Glomerular visceral epithelial cell (primary cell): ENCODE measurements around the gene MST1R.

Source experiments
- DNase-seq: peaks from one replicate; pipeline ENCODE4 v3.0.0-alpha.2; 2016; ENCODE audit errors: extremely low spot score

Gene MST1R

GRCh38 chr3:49877716-49878115 is 26.0 kb downstream of the MST1R start:
- DNase-seq: no peak

GRCh38 chr3:49876567-49876966 is 27.1 kb downstream of the MST1R start:
- DNase-seq: no peak

GRCh38 chr3:49873623-49874022 is 30.1 kb downstream of the MST1R start:
- no peak for DNase-seq

- DNase-seq: peak; percentile 51
Observed at GRCh38 chr3:49872801-49873281, 30.8 kb downstream of the MST1R start.

- DNase-seq: no peak
Observed at GRCh38 chr3:49871531-49872153, 32.0 kb downstream of the MST1R start.

GRCh38 chr3:49869525-49870126 is 34.0 kb downstream of the MST1R start, which contains the start of gene CAMKV:
CAMKV (minus strand) TSS chr3:49869906; CDS start chr3:49862388, 7,518 bp downstream.
- no peak for DNase-seq

- DNase-seq: no peak
Observed at GRCh38 chr3:49868862-49869466, 34.7 kb downstream of the MST1R start.

GRCh38 chr3:49867871-49868321 is 35.8 kb downstream of the MST1R start:
- peak; percentile 24 for DNase-seq

- no peak for DNase-seq
Observed at GRCh38 chr3:49867400-49867799, 36.3 kb downstream of the MST1R start.

- DNase-seq: no peak
Observed at GRCh38 chr3:49865198-49865784, 38.4 kb downstream of the MST1R start.

- DNase-seq: no peak
Observed at GRCh38 chr3:49864505-49864904, 39.2 kb downstream of the MST1R start.

- no peak for DNase-seq
Observed at GRCh38 chr3:49859576-49860305, 43.9 kb downstream of the MST1R start.

GRCh38 chr3:49856181-49857005 is 47.3 kb downstream of the MST1R start, which contains the start of gene TRAIP:
TRAIP (minus strand) TSS chr3:49856564; CDS start chr3:49856453, 111 bp downstream.
- DNase-seq: peak; percentile 92

- DNase-seq: no peak
Observed at GRCh38 chr3:49855662-49856061, 48.0 kb downstream of the MST1R start.

GRCh38 chr3:49845694-49846093 is 58.0 kb downstream of the MST1R start:
- no peak for DNase-seq

GRCh38 chr3:49844464-49845183 is 59.0 kb downstream of the MST1R start:
- no peak for DNase-seq

GRCh38 chr3:49842843-49843517 is 60.7 kb downstream of the MST1R start:
- no peak for DNase-seq

GRCh38 chr3:49841806-49842205 is 61.9 kb downstream of the MST1R start:
- DNase-seq: no peak

GRCh38 chr3:49841126-49841696 is 62.5 kb downstream of the MST1R start:
- peak; percentile 13 for DNase-seq
